ENCODE measurements around the gene TSEN15.

Gene TSEN15

GRCh38 chr1:184051485-184052193, at the start of gene TSEN15:
Gene TSEN15, plus strand, starts transcription at chr1:184051730. Its CDS starts 26 bp downstream, at chr1:184051756.
- peak; percentile 76 for DNase-seq (ENCODE audit: low read depth)

DNA sequence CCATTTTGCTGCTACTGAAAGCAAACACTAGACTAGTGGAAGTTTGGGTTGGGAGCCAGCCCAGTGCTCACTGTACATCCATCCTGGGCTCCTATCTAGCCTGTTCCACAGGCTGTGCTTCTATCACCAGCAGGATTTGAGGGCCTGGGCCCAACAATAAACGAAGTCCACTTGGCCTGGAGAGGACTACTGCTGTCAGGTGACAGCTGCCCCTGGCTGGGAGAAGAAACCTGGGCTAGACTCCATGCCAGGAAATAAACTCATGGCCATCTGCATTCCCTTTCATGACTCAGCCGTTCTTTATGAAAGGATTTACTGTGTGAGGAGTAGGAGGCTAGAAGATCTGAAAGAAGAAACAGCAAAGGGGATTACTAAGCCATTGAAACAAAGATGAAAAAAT, 49.5 kb upstream of the TSEN15 start:
- DNase-seq (ENCODE audit: low read depth), result peak; percentile 90

- no peak for DNase-seq (ENCODE audit: low read depth)
Observed at GRCh38 chr1:184004935-184005334, 46.6 kb upstream of the TSEN15 start.

DNA sequence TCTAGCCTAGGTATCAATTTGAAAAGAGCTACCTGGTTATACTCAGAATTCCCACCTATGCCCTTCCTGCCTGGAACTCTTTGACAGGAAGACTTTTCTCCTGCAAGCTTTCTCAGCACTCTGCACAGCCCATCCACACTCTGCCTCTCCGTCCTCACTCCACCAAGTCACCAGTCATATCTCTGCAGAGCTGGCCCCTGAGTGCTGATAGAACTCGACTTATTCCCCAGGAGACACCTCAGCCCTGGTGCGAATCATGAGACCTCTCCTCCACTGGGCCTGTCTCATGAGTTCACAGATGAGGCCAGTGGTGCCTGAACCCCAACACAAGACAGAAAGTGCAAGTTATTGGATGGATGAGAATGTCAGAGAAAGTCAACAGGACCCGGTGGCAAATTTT, 46.0 kb upstream of the TSEN15 start:
- no peak for DNase-seq (ENCODE audit: low read depth)

GRCh38 chr1:184010788-184011187, 40.7 kb upstream of the TSEN15 start:
- DNase-seq (ENCODE audit: low read depth), result no peak

GRCh38 chr1:184012187-184012586, 39.3 kb upstream of the TSEN15 start:
- no peak for DNase-seq (ENCODE audit: low read depth)

DNA sequence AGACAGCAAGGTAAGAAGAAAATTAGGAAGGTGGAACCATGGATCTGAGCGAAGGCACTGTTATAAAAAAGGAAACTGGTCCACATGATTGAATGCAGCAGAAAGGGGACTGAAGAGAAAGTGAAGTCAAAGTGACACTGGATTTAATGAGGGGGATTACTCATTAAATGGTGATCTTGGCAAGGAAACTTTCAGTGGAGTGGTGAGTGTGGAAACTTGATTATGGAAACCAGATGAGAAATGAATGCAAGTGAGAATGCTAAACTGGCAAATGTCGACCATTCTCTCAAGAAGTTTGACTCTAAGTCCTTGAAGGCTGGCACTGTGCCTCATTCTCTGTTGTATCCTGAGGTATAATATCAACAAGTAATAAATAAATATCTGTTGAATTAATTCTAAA, 37.3 kb upstream of the TSEN15 start:
- no peak for DNase-seq (ENCODE audit: low read depth)

DNA sequence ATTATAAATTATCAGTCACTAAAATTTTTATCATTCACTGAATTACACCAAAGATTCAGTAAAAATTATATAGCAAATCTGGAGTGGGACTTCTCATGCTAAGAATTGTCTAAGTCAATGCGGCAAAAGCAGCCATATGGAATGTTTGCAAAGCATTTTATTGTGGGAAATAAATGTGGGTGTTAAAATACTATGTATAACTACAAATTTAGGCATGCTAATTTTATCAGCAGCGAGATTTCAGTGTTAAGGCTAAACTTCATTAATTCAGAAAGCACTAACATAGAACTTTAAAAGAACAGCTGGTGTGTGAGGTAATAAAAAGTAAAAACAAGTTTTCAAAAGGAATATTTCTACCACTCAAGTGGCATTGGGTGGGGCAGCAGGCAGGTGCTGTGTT, 35.4 kb upstream of the TSEN15 start:
- DNase-seq (ENCODE audit: low read depth), result no peak

DNA sequence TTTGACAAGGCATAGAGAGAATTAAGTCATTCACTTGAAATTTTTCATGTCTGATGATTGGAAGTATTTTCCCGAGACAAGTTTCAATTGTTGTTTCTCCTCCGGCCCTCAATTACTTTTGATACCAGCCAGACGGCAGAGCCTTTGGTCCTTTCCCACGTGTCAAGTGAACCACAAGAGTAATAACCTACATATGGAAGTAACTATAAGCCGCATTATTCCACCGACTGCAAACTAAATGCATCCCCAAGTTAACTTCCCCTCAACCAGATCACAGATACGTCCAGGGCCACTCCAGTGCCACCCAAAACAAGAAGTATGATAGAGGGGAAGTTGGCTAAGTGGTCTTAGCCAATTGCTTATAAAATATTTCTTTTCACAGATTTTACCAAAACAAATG, 34.2 kb upstream of the TSEN15 start:
- DNase-seq (ENCODE audit: low read depth), result no peak

- no peak for DNase-seq (ENCODE audit: low read depth)
Observed at GRCh38 chr1:184018622-184019021, 32.9 kb upstream of the TSEN15 start.

DNA sequence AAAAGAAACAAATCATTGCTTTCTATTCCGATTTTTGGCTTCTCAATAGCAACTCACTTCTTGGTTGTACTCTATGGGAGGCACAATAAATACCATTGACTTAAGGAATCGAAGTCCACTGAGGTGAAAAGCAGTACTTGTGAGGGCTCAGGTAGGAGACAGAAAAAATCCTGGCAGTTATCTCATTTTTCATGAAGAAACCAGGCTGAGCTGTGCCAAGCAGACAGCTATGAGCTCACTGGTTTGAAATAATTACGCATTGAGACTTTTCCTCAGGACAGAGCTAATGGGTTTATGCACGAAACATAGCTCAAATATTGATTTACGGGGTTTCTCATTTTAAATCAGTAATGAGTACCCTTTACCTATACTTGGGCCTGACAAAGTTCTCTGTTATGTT, 32.5 kb upstream of the TSEN15 start:
- no peak for DNase-seq (ENCODE audit: low read depth)

GRCh38 chr1:184019506-184019905, 32.0 kb upstream of the TSEN15 start:
- DNase-seq (ENCODE audit: low read depth), result no peak

DNA sequence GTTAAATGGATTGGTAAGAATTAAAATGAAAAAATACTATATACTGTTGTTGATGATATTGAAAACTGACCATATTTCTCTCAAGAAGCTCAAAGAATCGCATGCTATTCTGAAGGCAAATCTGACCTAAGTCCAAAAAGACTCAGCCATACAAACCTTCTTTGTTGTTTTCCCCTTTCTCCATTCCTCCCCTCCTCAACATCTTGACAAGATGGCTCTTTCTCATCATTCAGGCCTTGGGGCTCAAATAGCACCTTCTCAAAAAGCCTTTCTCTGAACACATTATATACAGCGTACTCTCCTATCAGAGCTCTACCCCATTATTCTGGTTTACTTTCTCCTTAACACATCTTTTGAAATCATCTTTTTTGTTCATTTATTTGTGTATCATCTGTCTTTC, 31.2 kb upstream of the TSEN15 start:
- no peak for DNase-seq (ENCODE audit: low read depth)

DNA sequence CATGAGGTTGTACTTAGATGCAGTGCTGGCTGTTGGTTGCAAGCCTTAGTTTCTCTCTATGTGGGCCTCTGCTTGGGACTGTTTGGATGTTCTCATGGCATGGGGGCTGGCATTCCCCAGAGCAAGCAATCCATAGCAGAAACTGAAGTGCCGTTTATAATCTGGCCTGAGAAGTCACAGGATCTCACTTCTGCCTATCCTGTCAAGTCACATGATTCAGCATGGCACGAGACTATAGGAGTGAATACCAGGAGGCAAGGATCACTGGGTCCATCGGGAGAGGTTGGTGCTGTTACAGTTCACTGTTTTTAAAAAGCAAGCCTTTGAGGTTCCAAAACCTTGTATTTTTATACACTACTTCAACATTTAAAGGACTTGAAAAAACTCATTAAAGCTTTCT, 30.7 kb upstream of the TSEN15 start:
- no peak for DNase-seq (ENCODE audit: low read depth)

DNA sequence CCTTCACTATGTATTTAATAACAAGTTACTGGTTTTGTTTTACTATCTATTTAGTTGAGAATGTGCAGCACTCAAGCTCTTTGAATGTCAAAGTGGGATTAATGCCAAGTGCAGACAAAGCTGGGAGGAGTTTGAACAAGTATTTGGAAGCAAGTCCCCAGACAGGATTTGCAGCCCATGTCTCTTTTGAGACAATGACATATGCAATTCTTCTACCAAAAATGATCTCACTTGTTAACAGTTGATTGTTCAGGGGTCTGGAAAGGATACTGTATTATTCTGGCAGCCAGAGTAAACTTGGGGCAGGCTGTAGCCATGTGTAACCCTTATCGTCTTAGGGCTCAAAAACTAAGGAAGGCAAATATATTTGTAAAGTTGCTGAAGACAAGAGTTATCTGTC, 29.8 kb upstream of the TSEN15 start:
- no peak for DNase-seq (ENCODE audit: low read depth)

DNA sequence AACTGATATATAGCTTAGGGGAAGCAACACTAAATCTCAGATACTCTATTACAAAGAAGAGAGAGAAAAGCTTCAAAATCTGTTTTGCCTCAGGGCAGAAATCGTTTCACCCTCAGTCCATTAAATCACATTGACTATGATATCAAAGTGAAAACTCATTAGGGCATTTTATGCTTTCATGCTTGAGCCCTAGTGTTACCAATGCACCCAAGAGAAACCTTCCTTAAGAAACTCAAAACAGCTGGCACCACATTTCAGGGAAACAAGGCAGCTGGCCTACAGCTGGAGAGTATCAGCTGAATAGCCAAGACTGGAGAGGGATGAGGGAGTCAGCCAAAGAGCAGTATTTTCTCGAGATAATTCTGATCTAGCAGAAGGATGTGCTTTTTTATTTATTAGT, 28.9 kb upstream of the TSEN15 start:
- no peak for DNase-seq (ENCODE audit: low read depth)

DNA sequence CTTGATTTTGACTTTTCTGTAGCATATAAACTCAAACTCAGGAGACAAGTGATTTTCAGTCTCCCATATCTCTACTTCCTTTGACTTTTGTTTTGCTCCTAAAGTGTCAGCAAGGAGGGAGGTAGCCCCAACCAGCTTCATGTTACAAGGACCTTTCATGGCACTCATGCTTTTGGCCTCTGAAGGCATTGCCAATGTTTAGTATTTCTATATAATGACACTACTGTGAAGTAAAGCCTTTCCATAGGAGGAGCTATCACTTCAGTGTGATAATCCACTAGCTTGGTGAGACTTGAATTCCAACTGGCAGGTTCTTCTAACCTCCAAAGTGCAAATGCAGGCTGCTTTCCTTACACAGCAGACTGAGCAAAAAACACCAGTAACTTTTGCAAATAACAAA, 28.4 kb upstream of the TSEN15 start:
- no peak for DNase-seq (ENCODE audit: low read depth)

DNA sequence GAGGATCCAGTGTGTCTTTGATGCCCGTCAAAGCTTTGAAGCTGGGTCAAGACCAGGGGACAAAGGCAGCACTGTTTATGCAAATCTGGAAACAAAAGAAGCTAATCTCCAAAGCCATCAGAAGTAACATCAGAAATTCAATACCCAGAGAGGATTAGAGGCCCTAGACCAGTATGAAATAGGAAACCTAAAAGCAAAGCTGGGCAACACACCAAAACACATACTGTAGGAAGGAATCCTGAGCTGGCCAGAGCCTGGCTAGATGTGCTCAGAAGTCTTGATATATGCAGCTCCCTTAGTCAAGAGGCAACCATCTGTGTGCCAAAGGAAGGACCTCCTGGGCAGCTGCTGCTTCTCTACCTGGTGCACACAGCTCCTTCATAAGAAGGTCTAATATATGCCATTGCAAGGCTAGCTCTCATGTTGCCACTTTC, 26.3 kb upstream of the TSEN15 start:
- peak; percentile 56 for DNase-seq (ENCODE audit: low read depth)

DNA sequence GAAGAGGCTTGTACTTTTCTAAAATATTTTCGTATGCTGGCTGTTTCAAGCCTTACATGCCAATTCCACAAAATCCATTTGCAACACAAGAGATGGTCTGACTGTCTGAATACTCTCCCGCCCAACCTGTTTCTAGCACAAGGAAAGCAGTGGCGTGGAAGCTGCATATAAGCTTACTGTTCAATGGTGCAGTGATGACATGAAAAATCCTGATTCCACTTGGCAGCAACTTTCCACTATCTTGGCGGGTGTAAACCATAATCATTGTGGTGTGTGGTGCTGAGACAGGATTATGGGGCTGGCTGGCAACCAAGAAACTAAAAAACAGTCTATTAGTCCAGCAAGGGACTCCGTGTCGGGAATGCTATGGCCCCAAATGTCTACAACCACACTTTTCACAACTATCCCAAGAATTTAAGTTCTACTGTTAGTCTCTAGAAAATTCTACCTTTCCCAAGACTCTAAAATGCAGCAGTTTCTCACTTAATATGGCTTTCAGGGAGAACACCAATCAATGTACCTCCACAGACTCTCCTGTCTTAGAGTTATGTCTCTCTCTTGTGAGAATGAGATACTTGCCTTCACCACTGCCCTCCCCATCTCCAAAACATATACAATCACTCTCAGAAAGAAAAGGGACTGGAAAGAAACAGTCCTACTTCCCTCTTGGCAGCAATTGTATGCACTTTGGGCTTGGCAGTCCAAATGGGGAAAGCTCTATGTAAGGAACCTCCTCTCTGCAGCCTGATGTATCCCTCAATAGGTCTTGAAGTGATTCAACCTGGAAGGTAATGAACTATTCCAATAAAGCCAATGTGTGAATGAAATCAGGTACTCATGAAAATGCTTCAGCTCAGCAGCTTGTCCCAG, 23.5 kb upstream of the TSEN15 start:
- DNase-seq (ENCODE audit: low read depth), result peak; percentile 26

DNA sequence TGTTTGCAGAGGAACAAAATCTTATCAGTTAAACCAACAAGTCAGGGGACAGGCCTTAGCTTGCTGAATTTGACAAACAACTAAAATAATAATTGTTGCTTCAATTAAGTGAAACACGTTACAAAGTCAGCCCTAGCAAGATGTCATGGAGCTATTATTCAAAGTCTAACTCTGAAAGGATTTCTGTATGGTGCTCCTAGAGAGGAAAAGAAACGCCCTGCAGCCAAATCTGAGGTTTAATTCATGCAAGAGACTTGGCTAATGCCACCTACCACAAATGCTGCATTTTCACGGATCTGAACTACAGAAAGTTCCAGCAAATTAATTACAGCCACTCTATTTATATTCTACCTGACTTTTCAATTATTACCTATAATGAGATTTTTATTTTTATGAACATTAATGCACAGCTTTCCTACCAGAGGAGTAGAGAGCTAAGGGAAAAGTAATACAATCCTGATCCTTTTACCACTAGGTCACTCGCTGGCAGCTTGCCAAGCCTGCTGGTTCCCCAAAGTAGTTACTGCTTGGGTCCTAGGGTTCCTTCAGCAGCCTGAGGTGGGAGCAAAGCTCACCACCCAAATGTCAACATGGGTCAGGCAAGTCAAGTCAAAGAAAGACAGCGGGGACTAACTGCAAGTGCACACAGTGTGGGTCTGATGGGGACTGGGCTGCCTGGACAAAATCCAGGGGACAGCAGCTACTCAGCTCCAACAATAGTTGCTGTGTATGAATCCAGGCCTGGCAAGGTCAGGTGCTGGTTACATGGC, 22.5 kb upstream of the TSEN15 start:
- no peak for DNase-seq (ENCODE audit: low read depth)

DNA sequence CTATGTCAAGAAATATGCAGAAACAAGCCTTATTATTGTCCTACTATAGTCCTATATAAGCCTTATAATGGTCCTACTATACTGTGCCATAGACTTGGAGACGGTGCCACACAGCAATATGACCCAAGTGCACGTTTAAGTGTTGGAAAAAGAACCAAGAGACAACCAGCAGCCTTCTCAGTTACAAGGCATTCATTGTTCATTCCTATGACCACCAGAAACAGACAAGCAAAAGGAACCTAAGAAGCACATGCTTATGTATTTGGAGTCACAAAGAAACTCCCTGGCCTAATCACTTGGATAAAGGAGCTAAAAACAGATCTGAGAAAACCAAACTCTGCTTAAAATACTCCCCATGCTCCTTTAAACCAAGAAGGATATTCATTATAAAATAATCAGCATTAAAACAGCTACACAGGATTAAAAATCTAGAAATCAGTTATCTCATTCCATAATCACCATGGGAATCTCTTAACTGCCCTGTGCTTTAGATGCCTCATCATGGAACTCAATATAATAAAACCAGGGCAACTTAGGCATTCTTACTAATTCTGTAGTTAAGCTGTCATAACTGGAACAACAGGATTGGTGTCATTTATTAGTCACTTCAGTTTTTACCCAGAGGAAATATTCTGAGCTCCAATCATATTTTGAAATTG, 21.0 kb upstream of the TSEN15 start:
- no peak for DNase-seq (ENCODE audit: low read depth)

DNA sequence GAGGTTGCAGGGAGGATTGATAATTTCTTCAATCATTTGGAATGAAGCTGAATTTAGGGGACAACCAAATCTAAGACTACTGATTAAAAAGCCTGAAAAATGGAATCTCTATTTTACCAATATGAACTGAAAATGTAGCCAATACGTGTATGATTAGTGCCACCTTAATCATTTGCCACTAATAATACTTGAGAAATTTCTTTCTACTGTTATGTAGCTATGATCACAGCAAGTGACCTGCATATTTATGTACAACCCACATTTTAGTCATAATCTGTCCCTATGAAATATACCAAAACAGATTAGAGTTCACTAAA, 20.5 kb upstream of the TSEN15 start:
- DNase-seq (ENCODE audit: low read depth), result no peak
